ENCODE measurements around the gene GRAMD4. TPM values are rescaled to one million over a fixed set of nuclear protein-coding genes. Genes with fewer than 3 reads are reported as not detected.
A peak's percentile ranks its signal among the peaks of the same experiment; 100 is the strongest.

The GRAMD4 gene
- total RNA-seq, 1 experiment from 2014 or later: 10.5 TPM

GRCh38 chr22:46688949-46689348 is 68.8 kb downstream of the GRAMD4 start:
- no peak for DNase-seq (ENCODE audit: low read depth)

- no peak for DNase-seq (ENCODE audit: low read depth)
Observed at GRCh38 chr22:46690146-46690545, 70.0 kb downstream of the GRAMD4 start.

GRCh38 chr22:46691571-46691970 is 71.4 kb downstream of the GRAMD4 start:
- DNase-seq (ENCODE audit: low read depth): no peak

- peak; percentile 34 for DNase-seq (ENCODE audit: low read depth)
Observed at GRCh38 chr22:46693634-46694415, 73.6 kb downstream of the GRAMD4 start.

GRCh38 chr22:46694416-46695170 is 74.4 kb downstream of the GRAMD4 start:
- DNase-seq (ENCODE audit: low read depth): no peak

- no peak for DNase-seq (ENCODE audit: low read depth)
Observed at GRCh38 chr22:46695346-46696228, 75.4 kb downstream of the GRAMD4 start.

GRCh38 chr22:46696229-46696518 is 76.0 kb downstream of the GRAMD4 start:
- no peak for DNase-seq (ENCODE audit: low read depth)

GRCh38 chr22:46696614-46697013 is 76.4 kb downstream of the GRAMD4 start:
- no peak for DNase-seq (ENCODE audit: low read depth)

GRCh38 chr22:46697811-46698515 is 77.8 kb downstream of the GRAMD4 start:
- DNase-seq (ENCODE audit: low read depth): no peak

GRCh38 chr22:46699091-46699490 is 78.9 kb downstream of the GRAMD4 start:
- DNase-seq (ENCODE audit: low read depth): no peak

GRCh38 chr22:46701262-46701661 is 81.1 kb downstream of the GRAMD4 start:
- DNase-seq (ENCODE audit: low read depth): no peak

- no peak for DNase-seq (ENCODE audit: low read depth)
Observed at GRCh38 chr22:46703171-46703995, 83.2 kb downstream of the GRAMD4 start.

GRCh38 chr22:46703996-46704370 is 83.8 kb downstream of the GRAMD4 start:
- DNase-seq (ENCODE audit: low read depth): no peak

GRCh38 chr22:46706060-46706459 is 85.9 kb downstream of the GRAMD4 start:
- no peak for DNase-seq (ENCODE audit: low read depth)

- no peak for DNase-seq (ENCODE audit: low read depth)
Observed at GRCh38 chr22:46707305-46707704, 87.1 kb downstream of the GRAMD4 start.

- no peak for DNase-seq (ENCODE audit: low read depth)
Observed at GRCh38 chr22:46707827-46708570, 87.8 kb downstream of the GRAMD4 start.

- no peak for DNase-seq (ENCODE audit: low read depth)
Observed at GRCh38 chr22:46708766-46709330, 88.7 kb downstream of the GRAMD4 start.

- DNase-seq (ENCODE audit: low read depth): no peak
Observed at GRCh38 chr22:46710806-46711205, 90.6 kb downstream of the GRAMD4 start.

- no peak for DNase-seq (ENCODE audit: low read depth)
Observed at GRCh38 chr22:46712288-46712687, 92.1 kb downstream of the GRAMD4 start.

GRCh38 chr22:46714550-46714949 is 94.4 kb downstream of the GRAMD4 start:
- no peak for DNase-seq (ENCODE audit: low read depth)
